Muscle layer of colon (tissue), 2 donors: ENCODE measurements around the gene PDE2A.

Source experiments
- H3K27ac ChIP-seq: one replicate; pipeline ENCODE4 v1.7.0; 2013; ENCODE audit warnings: low read depth, mild to moderate bottlenecking, low read length, moderate library complexity
- H3K27me3 ChIP-seq, 2 donors: one replicate each; pipeline ENCODE4 v1.7.0; 2013; ENCODE audit warnings: low read length in 2 of 2, mild to moderate bottlenecking in 2 of 2; ENCODE audit not compliant: insufficient read depth in 2 of 2, control insufficient read depth in 1 of 2
- H3K36me3 ChIP-seq: one replicate; pipeline ENCODE4 v1.7.0; 2013; ENCODE audit warnings: mild to moderate bottlenecking, low read length; ENCODE audit not compliant: insufficient read depth
- H3K4me1 ChIP-seq: one replicate; pipeline ENCODE4 v1.7.0; 2013; ENCODE audit warnings: mild to moderate bottlenecking, low read length; ENCODE audit not compliant: insufficient read depth
- H3K4me3 ChIP-seq, 2 donors: one replicate each; pipeline ENCODE4 v1.7.0; 2013; ENCODE audit warnings: low read length in 2 of 2, low read depth in 1 of 2, mild to moderate bottlenecking in 1 of 2, moderate library complexity in 1 of 2
- H3K9ac ChIP-seq: one replicate; pipeline ENCODE4 v1.7.0; 2013; ENCODE audit warnings: low read length
- H3K9me3 ChIP-seq: one replicate; pipeline ENCODE4 v1.7.0; 2013; ENCODE audit warnings: mild to moderate bottlenecking, low read length
- donor health status: abdominal sarcoma.
- donor health status: Adenocarcinoma of cecum.

PDE2A gene

GRCh38 chr11:72703267-72704008 is 29.2 kb upstream of the PDE2A start:
- peaks cover 79% of the 10 kb centered on the region for H3K36me3 ChIP-seq
- no peaks in the 10 kb centered on the region for H3K27me3 ChIP-seq
- no peak overlapping the region for H3K9ac ChIP-seq
- peak overlapping the region; percentile 61 for H3K27ac ChIP-seq
- H3K4me3 ChIP-seq: peak overlapping the region in 1 of 2 donors; percentile 11
- H3K4me1 ChIP-seq: peaks cover 13% of the 10 kb centered on the region
- no peaks in the 10 kb centered on the region for H3K9me3 ChIP-seq

- H3K9ac ChIP-seq: no peak overlapping the region
- H3K27ac ChIP-seq: peak overlapping the region; percentile 61
- H3K4me3 ChIP-seq: peak overlapping the region; percentile 11 to 32
- peaks cover 13% of the 10 kb centered on the region for H3K4me1 ChIP-seq
- H3K9me3 ChIP-seq: no peaks in the 10 kb centered on the region
- H3K36me3 ChIP-seq: peaks cover 72% of the 10 kb centered on the region
- H3K27me3 ChIP-seq: no peaks in the 10 kb centered on the region
Measured at GRCh38 chr11:72702577-72703241, 28.5 kb upstream of the PDE2A start.

- no peak overlapping the region for H3K27ac ChIP-seq
- peaks cover 71% of the 10 kb centered on the region for H3K36me3 ChIP-seq
- peak overlapping the region in 1 of 2 donors; percentile 32 for H3K4me3 ChIP-seq
Measured at GRCh38 chr11:72702096-72702495, 27.9 kb upstream of the PDE2A start.

GRCh38 chr11:72701466-72701865 is 27.2 kb upstream of the PDE2A start:
- Histone ChIP-seq H3K4me3 (no peak overlapping the region), H3K9ac (no peak overlapping the region), H3K27ac (no peak overlapping the region), H3K9me3 (no peaks in the 10 kb centered on the region), H3K27me3 (no peaks in the 10 kb centered on the region), H3K36me3 (peaks cover 69% of the 10 kb centered on the region), H3K4me1 (peaks cover 13% of the 10 kb centered on the region)

More at GRCh38 chr11:72702096-72702495, 27.9 kb upstream of the PDE2A start:
- Histone ChIP-seq H3K27me3 (no peaks in the 10 kb centered on the region), H3K4me1 (peaks cover 13% of the 10 kb centered on the region), H3K9me3 (no peaks in the 10 kb centered on the region), H3K9ac (no peak overlapping the region)

- H3K27ac ChIP-seq: no peak overlapping the region
Measured at GRCh38 chr11:72700146-72700545, 25.9 kb upstream of the PDE2A start.

GRCh38 chr11:72697814-72698213 is 23.6 kb upstream of the PDE2A start:
- Histone ChIP-seq H3K4me3 (no peak overlapping the region), H3K4me1 (peaks cover 5% of the 10 kb centered on the region), H3K27me3 (no peaks in the 10 kb centered on the region), H3K9me3 (no peaks in the 10 kb centered on the region), H3K27ac (no peak overlapping the region), H3K36me3 (peaks cover 87% of the 10 kb centered on the region), H3K9ac (no peak overlapping the region)

More at GRCh38 chr11:72700146-72700545, 25.9 kb upstream of the PDE2A start:
- H3K4me1 ChIP-seq: peaks cover 13% of the 10 kb centered on the region
- no peak overlapping the region for H3K9ac ChIP-seq
- H3K27me3 ChIP-seq: no peaks in the 10 kb centered on the region
- H3K4me3 ChIP-seq: no peak overlapping the region
- no peaks in the 10 kb centered on the region for H3K9me3 ChIP-seq
- peaks cover 69% of the 10 kb centered on the region for H3K36me3 ChIP-seq

GRCh38 chr11:72696866-72697700 is 22.9 kb upstream of the PDE2A start:
- H3K9ac ChIP-seq: no peak overlapping the region
- H3K36me3 ChIP-seq: peaks cover 88% of the 10 kb centered on the region

GRCh38 chr11:72695354-72695753 is 21.1 kb upstream of the PDE2A start:
- Histone ChIP-seq H3K4me1 (no peaks in the 10 kb centered on the region), H3K36me3 (peaks cover 89% of the 10 kb centered on the region), H3K9ac (no peak overlapping the region), H3K27ac (no peak overlapping the region), H3K4me3 (no peak overlapping the region), H3K9me3 (no peaks in the 10 kb centered on the region), H3K27me3 (no peaks in the 10 kb centered on the region)

More at GRCh38 chr11:72696866-72697700, 22.9 kb upstream of the PDE2A start:
- Histone ChIP-seq H3K27me3 (no peaks in the 10 kb centered on the region), H3K27ac (no peak overlapping the region), H3K4me3 (no peak overlapping the region), H3K9me3 (no peaks in the 10 kb centered on the region), H3K4me1 (no peaks in the 10 kb centered on the region)

GRCh38 chr11:72693271-72693968 is 19.2 kb upstream of the PDE2A start:
- H3K27me3 ChIP-seq: no peaks in the 10 kb centered on the region
- no peak overlapping the region for H3K27ac ChIP-seq
- H3K9ac ChIP-seq: no peak overlapping the region
- no peaks in the 10 kb centered on the region for H3K9me3 ChIP-seq
- H3K4me3 ChIP-seq: no peak overlapping the region
- no peaks in the 10 kb centered on the region for H3K4me1 ChIP-seq
- H3K36me3 ChIP-seq: peaks cover 89% of the 10 kb centered on the region

- Histone ChIP-seq H3K9ac (no peak overlapping the region), H3K27me3 (no peaks in the 10 kb centered on the region), H3K36me3 (peaks cover 95% of the 10 kb centered on the region), H3K4me1 (no peaks in the 10 kb centered on the region), H3K4me3 (no peak overlapping the region), H3K27ac (no peak overlapping the region), H3K9me3 (no peaks in the 10 kb centered on the region)
Measured at GRCh38 chr11:72692498-72693237, 18.4 kb upstream of the PDE2A start.
